Aorta (tissue), 5 donors: ENCODE measurements around the gene SERINC5. TPM values are rescaled to one million over a fixed set of nuclear protein-coding genes. Genes with fewer than 3 reads are reported as not detected.
A peak's percentile ranks its signal among the peaks of the same experiment; 100 is the strongest.
"Not testable (repeated sequence)": the region's sequence is repeated elsewhere in the genome, so short reads cannot be mapped to it uniquely, and the experiment has no call there.

Source experiments
- ATAC-seq: fragments of 200-7000 bp; cut with Tn5 transposase; one replicate; pipeline ENCODE4 v1.9.1; 2022; ENCODE audit warnings: moderate library complexity; ENCODE audit not compliant: low FRiP score
- DNase-seq, 2 donors: peaks; one replicate each; pipeline ENCODE4 v3.0.0-alpha.2; 2020
- H3K27ac ChIP-seq, 2 donors: one replicate each; pipeline ENCODE4 v1.5.1; 2013; ENCODE audit warnings: low read length in 2 of 2, mild to moderate bottlenecking in 2 of 2, moderate library complexity in 2 of 2, control low read depth in 1 of 2, inconsistent platforms in 1 of 2, low read depth in 1 of 2
- H3K27me3 ChIP-seq, 2 donors: one replicate each; pipeline ENCODE4 v1.6.1; 2013; ENCODE audit warnings: control low read depth in 1 of 2, low read length in 1 of 2, mild to moderate bottlenecking in 1 of 2, moderate library complexity in 1 of 2; ENCODE audit not compliant: insufficient read depth in 2 of 2, control insufficient read depth in 1 of 2
- H3K36me3 ChIP-seq, 2 donors: one replicate each; pipeline ENCODE4 v1.6.1; 2013; ENCODE audit warnings: control low read depth in 1 of 2, low read length in 1 of 2, mild to moderate bottlenecking in 1 of 2; ENCODE audit not compliant: insufficient read depth in 2 of 2, control insufficient read depth in 1 of 2
- H3K4me1 ChIP-seq, 2 donors: one replicate each; pipeline ENCODE4 v1.6.1; 2013; ENCODE audit warnings: low read length in 2 of 2, control low read depth in 1 of 2, mild to moderate bottlenecking in 1 of 2, moderate library complexity in 1 of 2; ENCODE audit not compliant: insufficient read depth in 2 of 2, control insufficient read depth in 1 of 2
- H3K4me3 ChIP-seq, 2 donors: one replicate each; pipeline ENCODE4 v1.5.1; 2013; ENCODE audit warnings: low read length in 2 of 2, control low read depth in 1 of 2, mild to moderate bottlenecking in 1 of 2
- H3K9me3 ChIP-seq: one replicate; pipeline ENCODE4 v1.6.1; 2013; ENCODE audit warnings: mild to moderate bottlenecking, low read length; ENCODE audit not compliant: control insufficient read depth
- WGBS, 2 donors: extraction: QIAGEN DNeasy Blood & Tissue Kit; methylation state at CpG; one replicate each; pipeline ENCODE4 v1.1.7; 2013; 5-methylcytosine and 5-hydroxymethylcytosine counted together
- intact Hi-C, 2 donors: fragments of 100-400 bp; cut with DNase I; formaldehyde crosslinking; loops; one replicate each; pipeline versions ENCODE4 v1.14.2 to v1.15.0; 2022
- polyA plus RNA-seq, 2 donors: library from polyadenylated mRNA; stranded (reverse); fragments of 200-250 nt; gene quantifications; one replicate each; pipeline ENCODE4 v1.2.3, GENCODE V29; 2013
- total RNA-seq, 2 donors: library from RNA; stranded (reverse); fragmentation: NEBNext Ultra II Directional; extraction: Animal tissue kit (Norgen Biotek cat#: 25700); gene quantifications; one replicate each; pipeline ENCODE4 v1.2.1, GENCODE V29; 2021
- donor health status: healthy with polysubstance abuse.
- donor health status: Bipolar disorder and iron deficiency.
- donor health status: DM: no; HTN: no; CAD: no.
- donor health status: DM: no; HTN: no; CAD: no.
- donor health status: DM: yes; HTN: yes; CAD: no.

The SERINC5 gene
- total and polyA plus RNA-seq, 4 donors = 1.4 to 22.1 (median 8.6) TPM

- WGBS, 2 donors = 88 to 90% methylated on average over 4 of the region's 4 CpGs
- Histone ChIP-seq H3K4me3 (no peak overlapping the region), H3K36me3 (no peaks in the 10 kb centered on the region), H3K9me3 (no peaks in the 10 kb centered on the region), H3K4me1 (no peaks in the 10 kb centered on the region), H3K27me3 (no peaks in the 10 kb centered on the region), H3K27ac (no peak overlapping the region)
- ATAC-seq = no peak
- intact Hi-C loops = no loop called here
- no peak for DNase-seq
These were observed 49.6 kb downstream of the SERINC5 start for GRCh38 chr5:80206282-80206681.

- 92 to 93% methylated on average over 4 of the region's 4 CpGs for WGBS, 2 donors
- Histone ChIP-seq H3K36me3 (no peaks in the 10 kb centered on the region), H3K4me3 (no peak overlapping the region), H3K27ac (no peak overlapping the region), H3K4me1 (no peaks in the 10 kb centered on the region), H3K27me3 (no peaks in the 10 kb centered on the region), H3K9me3 (no peaks in the 10 kb centered on the region)
- intact Hi-C loops = no loop called here
- ATAC-seq (no peak), DNase-seq (no peak)
These were observed 50.0 kb downstream of the SERINC5 start for GRCh38 chr5:80205846-80206245.

GRCh38 chr5:80204808-80205614 is 50.8 kb downstream of the SERINC5 start:
- intact Hi-C loops = no loop called here
- no peaks in the 10 kb centered on the region for H3K4me1 ChIP-seq
- no peaks in the 10 kb centered on the region for H3K27me3 ChIP-seq
- no peak for DNase-seq
- H3K4me3 ChIP-seq = no peak overlapping the region
- 56 to 60% methylated on average over 10 of the region's 10 CpGs for WGBS, 2 donors
- no peaks in the 10 kb centered on the region for H3K36me3 ChIP-seq
- no peak for ATAC-seq
- H3K27ac ChIP-seq = no peak overlapping the region
- no peaks in the 10 kb centered on the region for H3K9me3 ChIP-seq

GRCh38 chr5:80201763-80202162 is 54.1 kb downstream of the SERINC5 start:
- 93% methylated on average over 7 of the region's 7 CpGs for WGBS, 2 donors
- ATAC-seq, H3K9me3 ChIP-seq, DNase-seq, H3K36me3 ChIP-seq, H3K27ac ChIP-seq, H3K4me1 ChIP-seq, H3K4me3 ChIP-seq, H3K27me3 ChIP-seq, intact Hi-C loops: not testable (repeated sequence)

GRCh38 chr5:80198920-80199319 is 56.9 kb downstream of the SERINC5 start:
- 97 to 98% methylated on average over 3 of the region's 3 CpGs for WGBS, 2 donors
- Histone ChIP-seq H3K27ac (peak overlapping the region in 1 of 2 donors; percentile 33), H3K36me3 (no peaks in the 10 kb centered on the region), H3K4me3 (no peak overlapping the region), H3K9me3 (no peaks in the 10 kb centered on the region), H3K27me3 (no peaks in the 10 kb centered on the region), H3K4me1 (peaks cover 0 to 2% of the 10 kb centered on the region in 2 donors)
- no peak for ATAC-seq
- intact Hi-C loops = no loop called here
- no peak for DNase-seq

GRCh38 chr5:80198399-80198798 is 57.4 kb downstream of the SERINC5 start:
- Histone ChIP-seq H3K27me3 (no peaks in the 10 kb centered on the region), H3K4me3 (no peak overlapping the region), H3K9me3 (no peaks in the 10 kb centered on the region), H3K36me3 (no peaks in the 10 kb centered on the region), H3K27ac (peak overlapping the region in 1 of 2 donors; percentile 33), H3K4me1 (peaks cover 2% of the 10 kb centered on the region in 2 donors)
- 30 to 38% methylated on average over 11 of the region's 11 CpGs for WGBS, 2 donors
- DNase-seq (peak in 1 of 2 donors; percentile 53), ATAC-seq (peak; percentile 42)
- intact Hi-C loops = no loop called here

GRCh38 chr5:80195837-80196400 is 59.9 kb downstream of the SERINC5 start:
- no peak overlapping the region for H3K4me3 ChIP-seq
- DNase-seq (no peak), ATAC-seq (no peak)
- intact Hi-C loops = no loop called here
- no peak overlapping the region for H3K27ac ChIP-seq
- peaks cover 8 to 16% of the 10 kb centered on the region in 2 donors for H3K4me1 ChIP-seq
- H3K27me3 ChIP-seq = no peaks in the 10 kb centered on the region
- H3K36me3 ChIP-seq = no peaks in the 10 kb centered on the region
- 82 to 87% methylated on average over 6 of the region's 6 CpGs for WGBS, 2 donors
- no peaks in the 10 kb centered on the region for H3K9me3 ChIP-seq

GRCh38 chr5:80194468-80194867 is 61.4 kb downstream of the SERINC5 start:
- intact Hi-C loops = no loop called here
- Histone ChIP-seq H3K27me3 (no peaks in the 10 kb centered on the region), H3K36me3 (no peaks in the 10 kb centered on the region), H3K9me3 (no peaks in the 10 kb centered on the region), H3K27ac (no peak overlapping the region), H3K4me1 (peaks cover 8 to 16% of the 10 kb centered on the region in 2 donors), H3K4me3 (no peak overlapping the region)
- no peak for ATAC-seq
- 96 to 97% methylated on average over 4 of the region's 4 CpGs for WGBS, 2 donors
- no peak for DNase-seq

GRCh38 chr5:80193401-80193800 is 62.4 kb downstream of the SERINC5 start:
- H3K27ac ChIP-seq = no peak overlapping the region
- WGBS, 2 donors = 56 to 63% methylated on average over 7 of the region's 7 CpGs
- ATAC-seq = no peak

More at GRCh38 chr5:80193401-80193800, 62.4 kb downstream of the SERINC5 start:
- no peaks in the 10 kb centered on the region for H3K27me3 ChIP-seq
- H3K4me1 ChIP-seq = peaks cover 8 to 14% of the 10 kb centered on the region in 2 donors
- no peak for DNase-seq
- no peaks in the 10 kb centered on the region for H3K36me3 ChIP-seq
- intact Hi-C loops = no loop called here
- H3K4me3 ChIP-seq = no peak overlapping the region
- no peaks in the 10 kb centered on the region for H3K9me3 ChIP-seq
